Tibial artery (tissue), 4 donors: ENCODE data around the gene HPS3.

Source experiments
- DNase-seq, 2 donors: peaks; one replicate each; pipeline ENCODE4 v3.0.0-alpha.2; 2019
- H3K27ac ChIP-seq, 2 donors: fragments of 200-600 bp; sonication (generic) in 1 of 2; 1 replicate in 1 of 2; 2 replicates in 1 of 2; pipeline ENCODE4 v1.5.1; 2018 to 2019; ENCODE audit warnings: mild to moderate bottlenecking in 1 of 2
- H3K27me3 ChIP-seq, 2 donors: fragments of 200-600 bp; sonication (generic) in 1 of 2; one replicate each; pipeline versions ENCODE4 v1.5.1 to v1.6.0; 2016 to 2019
- H3K36me3 ChIP-seq, 3 donors: fragments of 200-600 bp; sonication (generic) in 2 of 3; one replicate each; pipeline ENCODE4 v1.5.1; 2016 to 2019; ENCODE audit warnings: mild to moderate bottlenecking in 2 of 3
- H3K4me1 ChIP-seq, 4 donors: fragments of 200-600 bp; sonication (generic) in 2 of 4; 1 replicate in 3 of 4; 2 replicates in 1 of 4; pipeline ENCODE4 v1.5.1; 2016 to 2019
- H3K4me3 ChIP-seq, 2 donors: fragments of 200-600 bp; sonication (generic) in 1 of 2; 1 replicate in 1 of 2; 2 replicates in 1 of 2; pipeline ENCODE4 v1.5.1; 2018 to 2019; ENCODE audit warnings: mild to moderate bottlenecking in 2 of 2
- H3K9me3 ChIP-seq, 3 donors: fragments of 200-600 bp; sonication (generic) in 1 of 3; one replicate each; pipeline ENCODE4 v1.5.1; 2016 to 2019
- CTCF ChIP-seq, 2 experiments: fragments of 200-600 bp in 1 of 2; fragments of 450-650 bp in 1 of 2; IDR thresholded peaks; one replicate each; pipeline ENCODE4 v1.5.1; 2017 to 2019; ENCODE audit warnings: antibody characterized with exemption in 2 of 2, mild to moderate bottlenecking in 1 of 2, moderate library complexity in 1 of 2
- intact Hi-C: fragments of 100-400 bp; cut with DNase I; formaldehyde crosslinking; loops from one replicate; pipeline ENCODE4 v1.15.0; 2023; ENCODE audit warnings: low total_unique reads

HPS3 gene

GRCh38 chr3:149153402-149153801 is 24.0 kb downstream of the HPS3 start:
- H3K36me3 ChIP-seq, result peaks cover 27 to 34% (median 30%) of the 10 kb centered on the region in 3 donors
- no peak overlapping the region for H3K27ac ChIP-seq
- no peak overlapping the region for H3K4me3 ChIP-seq
- intact Hi-C loops, result no loop called here
- TF ChIP-seq CTCF (IDR thresholded peaks at IDR 0.05), result no peak
- no peak for DNase-seq
- H3K27me3 ChIP-seq, result no peaks in the 10 kb centered on the region
- H3K4me1 ChIP-seq, result no peaks in the 10 kb centered on the region
- no peaks in the 10 kb centered on the region for H3K9me3 ChIP-seq

GRCh38 chr3:149160754-149161300 is 31.4 kb downstream of the HPS3 start:
- no peak overlapping the region for H3K4me3 ChIP-seq
- DNase-seq, result no peak
- H3K9me3 ChIP-seq, result no peaks in the 10 kb centered on the region
- intact Hi-C loops, result no loop called here
- H3K36me3 ChIP-seq, result peaks cover 62 to 69% (median 62%) of the 10 kb centered on the region in 3 donors
- no peak for TF ChIP-seq CTCF (IDR thresholded peaks at IDR 0.05)
- H3K27ac ChIP-seq, result no peak overlapping the region
- no peaks in the 10 kb centered on the region for H3K27me3 ChIP-seq
- no peaks in the 10 kb centered on the region for H3K4me1 ChIP-seq

- H3K27ac ChIP-seq, result no peak overlapping the region
- H3K4me3 ChIP-seq, result no peak overlapping the region
- peaks cover 55 to 77% (median 70%) of the 10 kb centered on the region in 3 donors for H3K36me3 ChIP-seq
- intact Hi-C loops, result no loop called here
- no peaks in the 10 kb centered on the region for H3K9me3 ChIP-seq
- no peak for TF ChIP-seq CTCF (IDR thresholded peaks at IDR 0.05)
- no peak for DNase-seq
- no peaks in the 10 kb centered on the region for H3K4me1 ChIP-seq
- H3K27me3 ChIP-seq, result no peaks in the 10 kb centered on the region
These were observed 32.6 kb downstream of the HPS3 start for GRCh38 chr3:149162007-149162406.

- Histone ChIP-seq H3K4me1 (no peaks in the 10 kb centered on the region), H3K4me3 (no peak overlapping the region), H3K27me3 (no peaks in the 10 kb centered on the region), H3K27ac (no peak overlapping the region), H3K36me3 (peaks cover 50 to 78% (median 77%) of the 10 kb centered on the region in 3 donors), H3K9me3 (no peaks in the 10 kb centered on the region)
- TF ChIP-seq CTCF (IDR thresholded peaks at IDR 0.05), result no peak
- intact Hi-C loops, result no loop called here
- DNase-seq, result no peak
These were observed 33.6 kb downstream of the HPS3 start for GRCh38 chr3:149163066-149163465.

GRCh38 chr3:149167898-149168297 is 38.5 kb downstream of the HPS3 start:
- no peak for TF ChIP-seq CTCF (IDR thresholded peaks at IDR 0.05)

GRCh38 chr3:149170672-149171071 is 41.2 kb downstream of the HPS3 start:
- no peaks in the 10 kb centered on the region for H3K4me1 ChIP-seq
- H3K4me3 ChIP-seq, result no peak overlapping the region
- TF ChIP-seq CTCF (IDR thresholded peaks at IDR 0.05), result no peak
- H3K27ac ChIP-seq, result no peak overlapping the region
- intact Hi-C loops, result no loop called here
- DNase-seq, result no peak
- H3K36me3 ChIP-seq, result peaks cover 62 to 85% (median 80%) of the 10 kb centered on the region in 3 donors
- H3K9me3 ChIP-seq, result no peaks in the 10 kb centered on the region
- no peaks in the 10 kb centered on the region for H3K27me3 ChIP-seq

More at GRCh38 chr3:149167898-149168297, 38.5 kb downstream of the HPS3 start:
- no peak overlapping the region for H3K4me3 ChIP-seq
- H3K27ac ChIP-seq, result no peak overlapping the region
- H3K27me3 ChIP-seq, result no peaks in the 10 kb centered on the region
- H3K9me3 ChIP-seq, result no peaks in the 10 kb centered on the region
- no peak for DNase-seq
- peaks cover 63 to 86% (median 85%) of the 10 kb centered on the region in 3 donors for H3K36me3 ChIP-seq
- intact Hi-C loops, result no loop called here
- H3K4me1 ChIP-seq, result no peaks in the 10 kb centered on the region
